ENCODE results near the gene NDUFS3. TPM values are rescaled to one million over a fixed set of nuclear protein-coding genes. Genes with fewer than 3 reads are reported as not detected.

NDUFS3 gene
- total RNA-seq, 1 experiment from 2014 or later = 120 TPM

DNA sequence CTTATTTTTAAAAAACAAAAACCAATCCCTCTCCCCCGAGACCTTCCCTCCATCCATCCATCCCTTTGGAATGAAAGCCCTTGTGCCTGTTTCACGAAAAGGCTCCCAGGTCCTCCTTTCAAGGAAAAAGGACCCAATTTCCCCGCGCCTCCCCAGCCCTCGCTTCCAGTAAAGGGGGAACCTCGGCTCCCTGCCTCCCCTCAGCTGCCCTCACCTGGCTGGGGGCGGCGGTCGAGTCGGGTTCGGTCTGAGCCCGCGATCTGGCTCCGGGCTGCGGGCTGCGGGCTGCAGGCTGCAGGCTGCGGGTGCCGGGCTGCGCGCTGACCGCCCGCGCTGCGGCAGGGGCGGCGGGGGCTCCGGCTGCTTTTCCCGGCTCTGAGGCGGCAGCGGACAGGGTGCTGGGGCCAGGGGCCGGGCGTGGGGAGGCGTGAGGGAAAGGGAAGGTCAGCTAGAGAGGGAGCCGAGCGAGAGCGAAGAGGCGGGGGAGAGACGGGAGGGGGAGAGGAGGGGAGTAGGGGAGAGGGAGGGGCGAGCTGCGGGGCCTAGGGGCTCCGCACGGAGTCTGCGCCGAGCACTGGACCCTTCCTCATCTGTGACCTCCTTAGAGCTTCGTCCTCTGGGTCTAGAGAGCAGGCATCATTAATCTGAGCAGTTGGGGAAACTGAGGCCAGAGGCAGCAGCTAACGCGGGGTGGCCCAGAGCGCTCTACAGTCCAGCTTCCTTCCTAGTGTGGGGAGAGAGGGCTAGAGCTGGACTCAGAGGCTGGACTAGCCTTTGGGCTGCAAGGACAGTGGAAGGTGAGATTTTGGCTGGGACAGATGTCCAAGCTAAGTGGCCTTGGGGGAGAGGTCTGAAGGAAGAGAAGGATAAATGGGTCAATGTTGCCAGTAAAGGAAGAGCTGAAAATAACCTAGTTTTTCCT, 15.3 kb downstream of the NDUFS3 start, which contains the start of gene C1QTNF4:
C1QTNF4 (minus strand) TSS at position 478 of the 922 bp plus-strand sequence. CDS start 3,601 bp downstream, outside the sequence.
- Histone ChIP-seq H3F3A (ENCODE audit: low read length, unreplicated experiment) (no peaks in the 10 kb centered on the region), H3K79me2 (ENCODE audit: low read length) (no peaks in the 10 kb centered on the region), H3K4me2 (ENCODE audit: low read length) (peak within 1 kb of the TSS; percentile 60), H3K27ac (ENCODE audit: low read length) (no peak within 1 kb of the TSS), H3K9ac (ENCODE audit: low read length) (no peak within 1 kb of the TSS), H3K9me3 (ENCODE audit: low read length) (no peaks in the 10 kb centered on the region), H4K20me1 (ENCODE audit: low read length) (no peaks in the 10 kb centered on the region), H3K4me3 (ENCODE audit: low read length) (peak within 1 kb of the TSS; percentile 27; the same call in 1 of the 2 replicates), H3K27me3 (ENCODE audit: low read length) (peaks cover 15% of the 10 kb centered on the region), H3K9me2 (replicated peaks; ENCODE audit: low read length) (no peaks in the 10 kb centered on the region), H2AFZ (ENCODE audit: low read length) (no peak within 1 kb of the TSS), H3K36me3 (ENCODE audit: low read depth, low read length) (no peaks in the 10 kb centered on the region), H3K4me1 (ENCODE audit: insufficient read depth, low read length) (no peaks in the 10 kb centered on the region)
- POLR2A ChIA-PET (ENCODE audit: unreplicated experiment) = no interaction called here
- CTCF ChIA-PET = no interaction called here
- TF ChIP-seq, protein P1, sequence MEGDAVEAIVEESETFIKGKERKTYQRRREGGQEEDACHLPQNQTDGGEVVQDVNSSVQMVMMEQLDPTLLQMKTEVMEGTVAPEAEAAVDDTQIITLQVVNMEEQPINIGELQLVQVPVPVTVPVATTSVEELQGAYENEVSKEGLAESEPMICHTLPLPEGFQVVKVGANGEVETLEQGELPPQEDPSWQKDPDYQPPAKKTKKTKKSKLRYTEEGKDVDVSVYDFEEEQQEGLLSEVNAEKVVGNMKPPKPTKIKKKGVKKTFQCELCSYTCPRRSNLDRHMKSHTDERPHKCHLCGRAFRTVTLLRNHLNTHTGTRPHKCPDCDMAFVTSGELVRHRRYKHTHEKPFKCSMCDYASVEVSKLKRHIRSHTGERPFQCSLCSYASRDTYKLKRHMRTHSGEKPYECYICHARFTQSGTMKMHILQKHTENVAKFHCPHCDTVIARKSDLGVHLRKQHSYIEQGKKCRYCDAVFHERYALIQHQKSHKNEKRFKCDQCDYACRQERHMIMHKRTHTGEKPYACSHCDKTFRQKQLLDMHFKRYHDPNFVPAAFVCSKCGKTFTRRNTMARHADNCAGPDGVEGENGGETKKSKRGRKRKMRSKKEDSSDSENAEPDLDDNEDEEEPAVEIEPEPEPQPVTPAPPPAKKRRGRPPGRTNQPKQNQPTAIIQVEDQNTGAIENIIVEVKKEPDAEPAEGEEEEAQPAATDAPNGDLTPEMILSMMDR (conservative IDR thresholded peaks at IDR 0.05; ENCODE audit: low read depth, low read length) = no peak
- TF ChIP-seq EZH2 (IDR thresholded peaks at IDR 0.05; ENCODE audit: low read length, unreplicated experiment) (no peak), EZH2phosphoT487 (IDR thresholded peaks at IDR 0.05; ENCODE audit: borderline replicate concordance, low read length) (no peak)
- intact Hi-C loops (cut with micrococcal nuclease) = no loop called here
- DNase-seq (no peak), ATAC-seq (no peak)
- no TSS peak for BruUV-seq (replicated peaks)

- ATAC-seq (no peak), DNase-seq (no peak)
- BruUV-seq (replicated peaks) = no TSS peak
- no peak overlapping the region for H2AFZ ChIP-seq (ENCODE audit: low read length)
- no peak overlapping the region for H3K4me2 ChIP-seq (ENCODE audit: low read length)
- no peak overlapping the region for H3K9ac ChIP-seq (ENCODE audit: low read length)
- H3K4me1 ChIP-seq (ENCODE audit: insufficient read depth, low read length) = no peaks in the 10 kb centered on the region
- H4K20me1 ChIP-seq (ENCODE audit: low read length) = no peaks in the 10 kb centered on the region
- CTCF ChIA-PET = no interaction called here
- intact Hi-C loops (cut with micrococcal nuclease) = no loop called here
- TF ChIP-seq EZH2 (IDR thresholded peaks at IDR 0.05; ENCODE audit: low read length, unreplicated experiment) = no peak
- TF ChIP-seq, protein P1 (conservative IDR thresholded peaks at IDR 0.05; ENCODE audit: low read depth, low read length) = no peak
- no peak for TF ChIP-seq EZH2phosphoT487 (IDR thresholded peaks at IDR 0.05; ENCODE audit: borderline replicate concordance, low read length)
- no peaks in the 10 kb centered on the region for H3F3A ChIP-seq (ENCODE audit: low read length, unreplicated experiment)
- no peak overlapping the region for H3K27ac ChIP-seq (ENCODE audit: low read length)
- no peaks in the 10 kb centered on the region for H3K9me3 ChIP-seq (ENCODE audit: low read length)
- H3K9me2 ChIP-seq (replicated peaks; ENCODE audit: low read length) = no peaks in the 10 kb centered on the region
- H3K36me3 ChIP-seq (ENCODE audit: low read depth, low read length) = no peaks in the 10 kb centered on the region
- no peaks in the 10 kb centered on the region for H3K79me2 ChIP-seq (ENCODE audit: low read length)
- POLR2A ChIA-PET (ENCODE audit: unreplicated experiment) = no interaction called here
- H3K4me3 ChIP-seq (ENCODE audit: low read length) = no peak overlapping the region
- H3K27me3 ChIP-seq (ENCODE audit: low read length) = peaks cover 15% of the 10 kb centered on the region
Observed at GRCh38 chr11:47595029-47595428, 16.2 kb downstream of the NDUFS3 start.

DNA sequence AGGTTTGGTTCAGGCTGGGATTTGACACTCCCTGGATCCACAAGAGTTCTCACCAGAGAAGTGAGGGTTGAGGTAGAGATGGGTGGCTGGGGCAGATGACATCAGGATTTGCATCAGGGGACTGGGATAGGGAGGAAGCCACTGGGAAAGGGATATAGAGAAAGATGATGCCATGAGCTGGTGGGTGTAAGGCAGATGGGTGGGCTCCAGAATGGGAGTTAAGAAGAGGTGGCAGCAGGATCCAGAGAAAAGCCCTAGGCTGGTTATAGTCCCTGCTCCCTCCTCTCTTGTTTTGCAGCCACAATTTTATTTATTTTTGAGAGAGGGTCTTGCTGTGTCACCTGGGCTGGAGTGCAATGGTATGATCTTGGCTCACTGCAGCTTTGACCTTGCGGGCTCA, 17.1 kb downstream of the NDUFS3 start:
- no peak for ATAC-seq
- H3K4me1 ChIP-seq (ENCODE audit: insufficient read depth, low read length) = no peaks in the 10 kb centered on the region
- no peak overlapping the region for H3K4me3 ChIP-seq (ENCODE audit: low read length)
- no peaks in the 10 kb centered on the region for H3K79me2 ChIP-seq (ENCODE audit: low read length)
- BruUV-seq (replicated peaks) = no TSS peak
- no peak overlapping the region for H2AFZ ChIP-seq (ENCODE audit: low read length)
- CTCF ChIA-PET = no interaction called here
- POLR2A ChIA-PET (ENCODE audit: unreplicated experiment) = no interaction called here
- H3F3A ChIP-seq (ENCODE audit: low read length, unreplicated experiment) = no peaks in the 10 kb centered on the region
- H3K4me2 ChIP-seq (ENCODE audit: low read length) = no peak overlapping the region
- H4K20me1 ChIP-seq (ENCODE audit: low read length) = no peaks in the 10 kb centered on the region
- TF ChIP-seq, protein P1 (conservative IDR thresholded peaks at IDR 0.05; ENCODE audit: low read depth, low read length) = no peak
- no peak for TF ChIP-seq EZH2phosphoT487 (IDR thresholded peaks at IDR 0.05; ENCODE audit: borderline replicate concordance, low read length)
- no peak for TF ChIP-seq EZH2 (IDR thresholded peaks at IDR 0.05; ENCODE audit: low read length, unreplicated experiment)
- H3K9ac ChIP-seq (ENCODE audit: low read length) = no peak overlapping the region
- H3K9me2 ChIP-seq (replicated peaks; ENCODE audit: low read length) = no peaks in the 10 kb centered on the region
- intact Hi-C loops (cut with micrococcal nuclease) = no loop called here
- DNase-seq = no peak
- H3K27ac ChIP-seq (ENCODE audit: low read length) = no peak overlapping the region
- H3K36me3 ChIP-seq (ENCODE audit: low read depth, low read length) = no peaks in the 10 kb centered on the region
- H3K27me3 ChIP-seq (ENCODE audit: low read length) = peaks cover 15% of the 10 kb centered on the region
- H3K9me3 ChIP-seq (ENCODE audit: low read length) = no peaks in the 10 kb centered on the region

Measured in PC-3 (cell line).